Thyroid gland (tissue), 4 donors: ENCODE data around the gene KIF12.

Source experiments
- CTCF ChIP-seq, 6 experiments: fragments of 200-600 bp in 3 of 6; fragments of 450-650 bp in 3 of 6; sonication (generic) in 3 of 6; IDR thresholded peaks; one replicate each; pipeline ENCODE4 v1.5.1; 2016 to 2019; ENCODE audit warnings: antibody characterized with exemption in 6 of 6, mild to moderate bottlenecking in 2 of 6, inconsistent platforms in 1 of 6, moderate library complexity in 1 of 6
- POLR2A ChIP-seq, 2 donors: fragments of 450-650 bp; IDR thresholded peaks; one replicate each; pipeline ENCODE4 v1.6.1; 2017; ENCODE audit warnings: antibody characterized with exemption in 2 of 2, mild to moderate bottlenecking in 2 of 2, moderate library complexity in 1 of 2

GRCh38 chr9:114050646-114051045 lies 48.4 kb downstream of the KIF12 start:
- TF ChIP-seq POLR2A (IDR thresholded peaks at IDR 0.05) (no peak), CTCF (IDR thresholded peaks at IDR 0.05) (no peak)
